ENCODE results near the gene BBS9. TPM values are rescaled to one million over a fixed set of nuclear protein-coding genes. Genes with fewer than 3 reads are reported as not detected.

The BBS9 gene
- total and polyA plus RNA-seq, 2 donors (not counting 1 experiment from before 2014, with no cell fraction given) = 8.4 to 45.2 TPM

DNA sequence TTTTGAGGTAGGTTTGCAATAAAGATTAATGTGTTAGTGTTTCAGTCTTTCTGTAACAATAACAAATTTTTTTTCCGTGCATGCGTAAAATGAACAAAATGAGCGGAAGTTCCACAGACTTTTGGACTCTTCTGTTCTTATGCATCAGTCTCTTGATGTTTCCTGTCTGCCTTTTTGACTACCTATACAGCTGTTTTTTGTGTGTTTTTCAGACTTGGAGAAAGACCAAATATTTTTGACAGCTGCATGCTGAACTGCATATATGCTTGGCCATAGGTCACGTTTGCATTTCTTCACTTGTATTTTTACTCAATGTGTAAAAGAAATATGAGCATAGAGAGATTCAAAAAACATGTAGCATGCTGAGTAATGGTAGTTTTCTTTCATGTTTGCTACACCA lies 119.3 kb downstream of the BBS9 start:
- TF ChIP-seq EZH2 (IDR thresholded peaks at IDR 0.05; ENCODE audit: borderline replicate concordance, insufficient read depth, low read depth, low read length, poor library complexity, severe bottlenecking) = no peak
- TF ChIP-seq, protein P1, sequence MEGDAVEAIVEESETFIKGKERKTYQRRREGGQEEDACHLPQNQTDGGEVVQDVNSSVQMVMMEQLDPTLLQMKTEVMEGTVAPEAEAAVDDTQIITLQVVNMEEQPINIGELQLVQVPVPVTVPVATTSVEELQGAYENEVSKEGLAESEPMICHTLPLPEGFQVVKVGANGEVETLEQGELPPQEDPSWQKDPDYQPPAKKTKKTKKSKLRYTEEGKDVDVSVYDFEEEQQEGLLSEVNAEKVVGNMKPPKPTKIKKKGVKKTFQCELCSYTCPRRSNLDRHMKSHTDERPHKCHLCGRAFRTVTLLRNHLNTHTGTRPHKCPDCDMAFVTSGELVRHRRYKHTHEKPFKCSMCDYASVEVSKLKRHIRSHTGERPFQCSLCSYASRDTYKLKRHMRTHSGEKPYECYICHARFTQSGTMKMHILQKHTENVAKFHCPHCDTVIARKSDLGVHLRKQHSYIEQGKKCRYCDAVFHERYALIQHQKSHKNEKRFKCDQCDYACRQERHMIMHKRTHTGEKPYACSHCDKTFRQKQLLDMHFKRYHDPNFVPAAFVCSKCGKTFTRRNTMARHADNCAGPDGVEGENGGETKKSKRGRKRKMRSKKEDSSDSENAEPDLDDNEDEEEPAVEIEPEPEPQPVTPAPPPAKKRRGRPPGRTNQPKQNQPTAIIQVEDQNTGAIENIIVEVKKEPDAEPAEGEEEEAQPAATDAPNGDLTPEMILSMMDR (IDR thresholded peaks at IDR 0.05) = no peak
- POLR2A ChIA-PET = no interaction called here
- intact Hi-C loops (cut with micrococcal nuclease) = loop anchor here (10.0 kb wide), 1 partner anchor 686 kb away; no protein-coding TSS in a partner anchor
- H3K9me3 ChIP-seq (ENCODE audit: control extremely low read depth in 1 of 3, control insufficient read depth in 2 of 3, insufficient read depth in 1 of 3, low read length in 2 of 3) = no peaks in the 10 kb centered on the region
- no peak overlapping the region for H3K9ac ChIP-seq (ENCODE audit: low read length)
- H3K4me1 ChIP-seq (ENCODE audit: control insufficient read depth in 2 of 2, insufficient read depth in 2 of 2, low read length in 2 of 2) = no peaks in the 10 kb centered on the region
- no peaks in the 10 kb centered on the region for H4K20me1 ChIP-seq (ENCODE audit: control insufficient read depth, insufficient read depth, low read length, poor library complexity, severe bottlenecking)
- H2AFZ ChIP-seq (ENCODE audit: insufficient read depth, low read depth, low read length, poor library complexity, severe bottlenecking) = no peak overlapping the region
- no peaks in the 10 kb centered on the region for H3K27me3 Mint-ChIP-seq
- no peak for ATAC-seq (ENCODE audit: low read depth)
- H3K27ac ChIP-seq (ENCODE audit: low read length in 2 of 2) = no peak overlapping the region
- H3K4me2 ChIP-seq (replicated peaks; ENCODE audit: low read depth, low read length, poor library complexity, severe bottlenecking) = no peak overlapping the region
- no peaks in the 10 kb centered on the region for H3K36me3 ChIP-seq (replicated peaks in 1 of 2; ENCODE audit: control extremely low read depth in 1 of 2, control insufficient read depth in 1 of 2, extremely low read depth in 1 of 2, insufficient read depth in 2 of 2, low read length in 1 of 2)
- no peak for DNase-seq
- H3K4me3 Mint-ChIP-seq = no peak overlapping the region
- peaks cover 3% of the 10 kb centered on the region for H3K9me3 Mint-ChIP-seq (ENCODE audit: insufficient read depth)
- H3K4me3 ChIP-seq (ENCODE audit: control extremely low read depth in 1 of 5, extremely low read depth in 1 of 5, insufficient read depth in 1 of 5, low read depth in 2 of 5, low read length in 4 of 5) = no peak overlapping the region
- H3K27ac Mint-ChIP-seq = no peak overlapping the region
- WGBS (ENCODE audit: insufficient coverage) = no CpG with 5 or more reads among the region's 4 CpGs
- CTCF ChIA-PET = no interaction called here
- no peaks in the 10 kb centered on the region for H3K27me3 ChIP-seq (replicated peaks in 1 of 4; ENCODE audit: control extremely low read depth in 1 of 4, control insufficient read depth in 3 of 4, insufficient read depth in 4 of 4, low read length in 3 of 4)
- H3K4me1 Mint-ChIP-seq = no peaks in the 10 kb centered on the region
- H3K79me2 ChIP-seq (ENCODE audit: control insufficient read depth, insufficient read depth, low read length) = no peaks in the 10 kb centered on the region

DNA sequence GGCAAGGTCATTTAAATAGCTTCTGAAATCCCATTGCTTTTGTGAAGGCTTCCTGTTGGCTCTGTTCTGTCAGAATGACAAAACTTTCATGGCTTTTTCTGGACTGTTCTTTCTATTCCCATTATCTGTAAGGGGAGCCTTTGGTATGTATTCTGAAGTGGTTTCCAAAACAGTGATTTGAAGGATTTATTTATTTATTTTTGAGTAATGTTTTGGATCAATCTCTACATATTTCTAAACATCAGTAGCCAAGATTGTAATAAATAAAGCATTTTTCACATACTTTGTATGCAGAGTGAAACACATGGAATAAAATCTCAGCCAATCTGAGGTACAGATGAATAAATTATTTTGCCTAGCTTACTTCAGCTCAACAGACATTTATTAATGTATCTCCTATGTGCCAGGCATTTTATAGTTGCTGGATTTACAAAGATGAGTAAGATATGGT lies 121.1 kb downstream of the BBS9 start:
- Mint-ChIP-seq H3K9me3 (ENCODE audit: insufficient read depth) (peaks cover 3% of the 10 kb centered on the region), H3K27ac (no peak overlapping the region), H3K4me1 (no peaks in the 10 kb centered on the region), H3K27me3 (no peaks in the 10 kb centered on the region), H3K4me3 (no peak overlapping the region)
- no peak for ATAC-seq (ENCODE audit: low read depth)
- no peak overlapping the region for H3K9ac ChIP-seq (ENCODE audit: low read length)
- no peaks in the 10 kb centered on the region for H3K36me3 ChIP-seq (replicated peaks in 1 of 2; ENCODE audit: control extremely low read depth in 1 of 2, control insufficient read depth in 1 of 2, extremely low read depth in 1 of 2, insufficient read depth in 2 of 2, low read length in 1 of 2)
- H3K27me3 ChIP-seq (replicated peaks in 1 of 4; ENCODE audit: control extremely low read depth in 1 of 4, control insufficient read depth in 3 of 4, insufficient read depth in 4 of 4, low read length in 3 of 4) = no peaks in the 10 kb centered on the region
- H3K79me2 ChIP-seq (ENCODE audit: control insufficient read depth, insufficient read depth, low read length) = no peaks in the 10 kb centered on the region
- no peak overlapping the region for H3K4me3 ChIP-seq (ENCODE audit: control extremely low read depth in 1 of 5, extremely low read depth in 1 of 5, insufficient read depth in 1 of 5, low read depth in 2 of 5, low read length in 4 of 5)
- H3K27ac ChIP-seq (ENCODE audit: low read length in 2 of 2) = no peak overlapping the region
- intact Hi-C loops (cut with micrococcal nuclease) = no loop called here
- H3K4me1 ChIP-seq (ENCODE audit: control insufficient read depth in 2 of 2, insufficient read depth in 2 of 2, low read length in 2 of 2) = no peaks in the 10 kb centered on the region
- ChIA-PET POLR2A (no interaction called here), CTCF (no interaction called here)
- no peak for DNase-seq
- H2AFZ ChIP-seq (ENCODE audit: insufficient read depth, low read depth, low read length, poor library complexity, severe bottlenecking) = no peak overlapping the region
- H4K20me1 ChIP-seq (ENCODE audit: control insufficient read depth, insufficient read depth, low read length, poor library complexity, severe bottlenecking) = no peaks in the 10 kb centered on the region
- no peak overlapping the region for H3K4me2 ChIP-seq (replicated peaks; ENCODE audit: low read depth, low read length, poor library complexity, severe bottlenecking)
- TF ChIP-seq, protein P1 (IDR thresholded peaks at IDR 0.05) = no peak
- no peak for TF ChIP-seq EZH2 (IDR thresholded peaks at IDR 0.05; ENCODE audit: borderline replicate concordance, insufficient read depth, low read depth, low read length, poor library complexity, severe bottlenecking)
- no peaks in the 10 kb centered on the region for H3K9me3 ChIP-seq (ENCODE audit: control extremely low read depth in 1 of 3, control insufficient read depth in 2 of 3, insufficient read depth in 1 of 3, low read length in 2 of 3)

Measured in B cell (primary cell).